ENCODE measurements around the gene KRTAP24-1.

Gene KRTAP24-1

DNA sequence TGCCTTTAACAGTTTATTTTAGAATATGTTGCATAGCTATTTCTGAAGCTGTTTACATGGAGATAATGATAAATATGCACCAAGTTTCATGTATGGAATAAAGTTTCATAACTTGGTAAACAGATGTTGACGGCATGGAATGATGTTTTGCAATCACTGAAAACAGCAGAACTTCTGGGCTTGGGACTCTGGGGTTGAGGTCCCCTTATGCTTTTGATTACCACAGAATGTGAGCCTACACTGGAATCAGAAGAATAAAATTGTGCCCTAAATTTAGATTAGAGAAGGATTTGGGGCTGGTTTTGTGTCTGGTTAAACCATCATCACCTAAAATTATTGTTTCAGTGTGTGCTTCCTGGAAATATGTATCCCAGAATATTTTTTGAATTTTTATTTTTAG lies 11.1 kb downstream of the KRTAP24-1 start:
- Histone ChIP-seq H2BK5ac (ENCODE audit: low read depth, low read length, poor library complexity) (no peak overlapping the region), H3K4ac (ENCODE audit: low read depth, low read length) (no peak overlapping the region), H3K23ac (ENCODE audit: low read length) (no peak overlapping the region), H3K79me2 (ENCODE audit: control insufficient read depth, insufficient read depth, low read length, poor library complexity) (no peaks in the 10 kb centered on the region), H3K18ac (ENCODE audit: low read length) (no peak overlapping the region), H2BK120ac (ENCODE audit: insufficient read depth, low read length, poor library complexity) (no peak overlapping the region), H4K12ac (ENCODE audit: low read depth, low read length) (no peak overlapping the region), H3K9me3 (ENCODE audit: insufficient read depth, low read depth, low read length) (no peaks in the 10 kb centered on the region), H3K27ac (ENCODE audit: low read depth, low read length) (no peak overlapping the region), H3K4me1 (ENCODE audit: control insufficient read depth in 1 of 2, insufficient read depth in 2 of 2, low read length in 2 of 2) (no peaks in the 10 kb centered on the region), H3K9ac (ENCODE audit: low read length) (no peak overlapping the region), H3K4me2 (ENCODE audit: low read length) (no peak overlapping the region), H3K14ac (ENCODE audit: low read length) (no peak overlapping the region), H2AFZ (ENCODE audit: insufficient read depth, low read length, poor library complexity) (no peak overlapping the region), H4K91ac (ENCODE audit: low read depth, low read length) (no peak overlapping the region), H3K36me3 (ENCODE audit: control insufficient read depth in 1 of 2, insufficient read depth in 2 of 2, low read length in 2 of 2) (no peaks in the 10 kb centered on the region), H2AK5ac (ENCODE audit: low read length) (no peak overlapping the region), H2BK12ac (ENCODE audit: low read length) (no peak overlapping the region), H4K8ac (ENCODE audit: low read depth, low read length) (no peak overlapping the region), H3K27me3 (ENCODE audit: insufficient read depth, low read length) (no peaks in the 10 kb centered on the region), H3K4me3 (ENCODE audit: low read depth, low read length) (no peak overlapping the region), H3K79me1 (ENCODE audit: low read length) (no peaks in the 10 kb centered on the region)
- DNase-seq = peak in 1 of 2 donors; percentile 5
- WGBS (ENCODE audit: extremely low coverage, insufficient coverage, insufficient read length) = no CpG with 5 or more reads among the region's 1 CpG

- Histone ChIP-seq H3K4me2 (ENCODE audit: low read length) (no peak overlapping the region), H3K9ac (ENCODE audit: low read length) (no peak overlapping the region), H3K18ac (ENCODE audit: low read length) (no peak overlapping the region), H3K79me2 (ENCODE audit: control insufficient read depth, insufficient read depth, low read length, poor library complexity) (no peaks in the 10 kb centered on the region), H2BK5ac (ENCODE audit: low read depth, low read length, poor library complexity) (no peak overlapping the region), H3K79me1 (ENCODE audit: low read length) (no peaks in the 10 kb centered on the region), H3K36me3 (ENCODE audit: control insufficient read depth in 1 of 2, insufficient read depth in 2 of 2, low read length in 2 of 2) (no peaks in the 10 kb centered on the region), H2BK12ac (ENCODE audit: low read length) (no peak overlapping the region), H3K9me3 (ENCODE audit: insufficient read depth, low read depth, low read length) (no peaks in the 10 kb centered on the region), H3K4me1 (ENCODE audit: control insufficient read depth in 1 of 2, insufficient read depth in 2 of 2, low read length in 2 of 2) (no peaks in the 10 kb centered on the region), H4K91ac (ENCODE audit: low read depth, low read length) (no peak overlapping the region), H2AK5ac (ENCODE audit: low read length) (no peak overlapping the region), H3K14ac (ENCODE audit: low read length) (no peak overlapping the region), H3K4me3 (ENCODE audit: low read depth, low read length) (no peak overlapping the region), H3K4ac (ENCODE audit: low read depth, low read length) (no peak overlapping the region), H4K8ac (ENCODE audit: low read depth, low read length) (no peak overlapping the region), H2BK120ac (ENCODE audit: insufficient read depth, low read length, poor library complexity) (no peak overlapping the region), H4K12ac (ENCODE audit: low read depth, low read length) (no peak overlapping the region), H2AFZ (ENCODE audit: insufficient read depth, low read length, poor library complexity) (no peak overlapping the region), H3K23ac (ENCODE audit: low read length) (no peak overlapping the region), H3K27me3 (ENCODE audit: insufficient read depth, low read length) (no peaks in the 10 kb centered on the region), H3K27ac (ENCODE audit: low read depth, low read length) (no peak overlapping the region)
- no CpG with 5 or more reads among the region's 5 CpGs for WGBS (ENCODE audit: extremely low coverage, insufficient coverage, insufficient read length)
- DNase-seq = no peak
Observed at GRCh38 chr21:30271156-30271555, 11.6 kb downstream of the KRTAP24-1 start.

DNA sequence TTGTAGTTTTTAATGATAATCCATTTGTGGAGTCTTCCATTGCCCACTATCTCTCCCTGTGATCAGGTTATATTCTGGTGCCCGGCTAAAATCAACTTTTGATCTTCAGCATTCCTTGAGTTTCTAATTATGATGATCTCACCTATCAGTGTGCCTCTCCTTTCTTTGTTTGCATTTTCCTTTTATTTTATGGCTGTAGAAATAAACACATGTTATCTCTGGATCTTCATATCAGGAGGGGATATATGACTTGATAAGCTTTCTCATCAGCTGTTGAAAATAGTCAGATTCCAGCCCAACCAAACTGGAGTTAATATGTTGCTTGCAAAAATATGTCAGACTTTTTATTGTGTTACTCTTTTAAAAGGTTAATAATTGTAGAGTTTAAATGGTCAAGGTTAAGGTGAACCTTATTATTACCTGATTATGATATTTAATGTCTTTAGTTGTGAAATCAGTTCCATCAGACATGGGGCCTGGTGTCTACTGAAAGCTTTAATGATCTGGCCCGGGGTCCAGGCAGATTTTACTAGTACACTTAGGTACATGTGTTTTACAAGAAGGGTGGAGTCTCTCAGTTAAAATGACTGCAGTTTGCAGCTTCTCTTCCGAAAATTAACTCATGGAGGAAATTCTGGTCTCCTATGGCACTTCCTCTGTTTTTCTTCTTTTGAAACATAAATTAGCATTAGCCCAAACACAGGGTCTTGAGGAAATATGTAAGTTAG lies 12.8 kb downstream of the KRTAP24-1 start:
- DNase-seq = no peak
- no peak overlapping the region for H3K4me2 ChIP-seq (ENCODE audit: low read length)
- no CpG with 5 or more reads among the region's 3 CpGs for WGBS (ENCODE audit: extremely low coverage, insufficient coverage, insufficient read length)
- no peak overlapping the region for H4K91ac ChIP-seq (ENCODE audit: low read depth, low read length)
- no peaks in the 10 kb centered on the region for H3K79me2 ChIP-seq (ENCODE audit: control insufficient read depth, insufficient read depth, low read length, poor library complexity)
- H2BK5ac ChIP-seq (ENCODE audit: low read depth, low read length, poor library complexity) = no peak overlapping the region
- no peak overlapping the region for H4K8ac ChIP-seq (ENCODE audit: low read depth, low read length)
- no peaks in the 10 kb centered on the region for H3K27me3 ChIP-seq (ENCODE audit: insufficient read depth, low read length)
- H3K18ac ChIP-seq (ENCODE audit: low read length) = no peak overlapping the region
- H2BK12ac ChIP-seq (ENCODE audit: low read length) = no peak overlapping the region
- H3K79me1 ChIP-seq (ENCODE audit: low read length) = no peaks in the 10 kb centered on the region
- no peak overlapping the region for H3K4me3 ChIP-seq (ENCODE audit: low read depth, low read length)
- no peak overlapping the region for H2AFZ ChIP-seq (ENCODE audit: insufficient read depth, low read length, poor library complexity)
- H3K14ac ChIP-seq (ENCODE audit: low read length) = no peak overlapping the region
- no peak overlapping the region for H2AK5ac ChIP-seq (ENCODE audit: low read length)
- no peak overlapping the region for H3K27ac ChIP-seq (ENCODE audit: low read depth, low read length)
- H3K9me3 ChIP-seq (ENCODE audit: insufficient read depth, low read depth, low read length) = no peaks in the 10 kb centered on the region
- H2BK120ac ChIP-seq (ENCODE audit: insufficient read depth, low read length, poor library complexity) = no peak overlapping the region
- no peak overlapping the region for H4K12ac ChIP-seq (ENCODE audit: low read depth, low read length)
- H3K4me1 ChIP-seq (ENCODE audit: control insufficient read depth in 1 of 2, insufficient read depth in 2 of 2, low read length in 2 of 2) = no peaks in the 10 kb centered on the region
- no peak overlapping the region for H3K23ac ChIP-seq (ENCODE audit: low read length)
- no peak overlapping the region for H3K9ac ChIP-seq (ENCODE audit: low read length)
- H3K36me3 ChIP-seq (ENCODE audit: control insufficient read depth in 1 of 2, insufficient read depth in 2 of 2, low read length in 2 of 2) = no peaks in the 10 kb centered on the region
- H3K4ac ChIP-seq (ENCODE audit: low read depth, low read length) = no peak overlapping the region

DNA sequence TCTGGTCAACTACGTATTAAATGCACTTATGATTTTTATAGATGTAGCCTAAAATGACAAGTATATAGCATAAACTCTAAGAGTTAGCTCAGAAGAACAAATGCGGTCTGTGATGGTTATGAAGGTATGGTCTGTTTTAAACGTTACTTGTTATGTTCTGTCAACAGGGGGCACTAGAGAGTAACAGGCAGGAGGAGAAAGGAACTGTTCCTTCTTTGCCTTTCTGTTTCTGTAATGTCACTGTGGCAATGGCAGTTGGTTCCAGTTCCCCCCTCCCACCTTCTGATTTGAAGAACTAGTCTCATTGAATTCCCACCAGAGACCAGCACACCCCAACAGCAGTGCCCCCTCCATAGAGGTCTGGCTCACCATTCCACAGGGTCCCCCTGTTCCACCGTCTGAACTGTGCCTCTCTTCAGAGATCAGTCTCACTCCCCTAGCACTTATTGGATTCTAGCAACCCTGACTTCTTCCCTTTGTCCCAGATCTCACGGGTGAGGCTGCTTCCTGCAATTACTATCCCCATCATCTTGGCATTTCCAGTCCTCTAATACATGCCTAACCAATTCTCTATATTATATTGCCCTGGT lies 14.0 kb downstream of the KRTAP24-1 start:
- Histone ChIP-seq H3K14ac (ENCODE audit: low read length) (no peak overlapping the region), H2BK12ac (ENCODE audit: low read length) (no peak overlapping the region), H3K27ac (ENCODE audit: low read depth, low read length) (no peak overlapping the region), H3K79me1 (ENCODE audit: low read length) (no peaks in the 10 kb centered on the region), H2AFZ (ENCODE audit: insufficient read depth, low read length, poor library complexity) (no peak overlapping the region), H2AK5ac (ENCODE audit: low read length) (no peak overlapping the region), H4K8ac (ENCODE audit: low read depth, low read length) (no peak overlapping the region), H3K4ac (ENCODE audit: low read depth, low read length) (no peak overlapping the region), H3K9me3 (ENCODE audit: insufficient read depth, low read depth, low read length) (no peaks in the 10 kb centered on the region), H3K18ac (ENCODE audit: low read length) (no peak overlapping the region), H2BK5ac (ENCODE audit: low read depth, low read length, poor library complexity) (no peak overlapping the region), H4K12ac (ENCODE audit: low read depth, low read length) (no peak overlapping the region), H2BK120ac (ENCODE audit: insufficient read depth, low read length, poor library complexity) (no peak overlapping the region), H3K36me3 (ENCODE audit: control insufficient read depth in 1 of 2, insufficient read depth in 2 of 2, low read length in 2 of 2) (no peaks in the 10 kb centered on the region), H3K23ac (ENCODE audit: low read length) (no peak overlapping the region), H3K27me3 (ENCODE audit: insufficient read depth, low read length) (no peaks in the 10 kb centered on the region), H3K79me2 (ENCODE audit: control insufficient read depth, insufficient read depth, low read length, poor library complexity) (no peaks in the 10 kb centered on the region), H3K4me2 (ENCODE audit: low read length) (no peak overlapping the region), H3K4me1 (ENCODE audit: control insufficient read depth in 1 of 2, insufficient read depth in 2 of 2, low read length in 2 of 2) (no peaks in the 10 kb centered on the region), H4K91ac (ENCODE audit: low read depth, low read length) (no peak overlapping the region), H3K4me3 (ENCODE audit: low read depth, low read length) (no peak overlapping the region), H3K9ac (ENCODE audit: low read length) (no peak overlapping the region)
- no CpG with 5 or more reads among the region's 5 CpGs for WGBS (ENCODE audit: extremely low coverage, insufficient coverage, insufficient read length)
- peak in 1 of 2 donors; percentile 54 for DNase-seq
